ENCODE measurements around the gene NOL7. TPM values are rescaled to one million over a fixed set of nuclear protein-coding genes. Genes with fewer than 3 reads are reported as not detected.
A peak's percentile ranks its signal among the peaks of the same experiment; 100 is the strongest.

NOL7 gene
- polyA plus RNA-seq, 3 donors, result 22.7 to 58.5 (median 56.9) TPM

GRCh38 chr6:13643125-13643524 is 28.0 kb downstream of the NOL7 start:
- Mint-ChIP-seq H3K27ac (no peak overlapping the region), H3K36me3 (peaks cover 27 to 37% of the 10 kb centered on the region in 2 donors), H3K4me3 (no peak overlapping the region), H3K4me1 (peaks cover 19% of the 10 kb centered on the region), H3K27me3 (ENCODE audit: low read depth in 3 of 3) (no peaks in the 10 kb centered on the region), H3K9me3 (no peaks in the 10 kb centered on the region)
- Histone ChIP-seq H3K9me3 (replicated peaks in 1 of 2; ENCODE audit: control insufficient read depth in 1 of 2, insufficient read depth in 1 of 2, low read length in 2 of 2) (no peaks in the 10 kb centered on the region), H3K9ac (ENCODE audit: insufficient read depth, low read length, poor library complexity, severe bottlenecking) (no peak overlapping the region), H3K4me2 (replicated peaks; ENCODE audit: extremely low read depth, low read length, poor library complexity, severe bottlenecking) (no peak overlapping the region), H3K79me2 (ENCODE audit: insufficient read depth, low read length) (peaks cover 23% of the 10 kb centered on the region), H3K36me3 (replicated peaks in 1 of 2; ENCODE audit: control insufficient read depth in 1 of 2, insufficient read depth in 2 of 2, low read length in 2 of 2) (peaks cover 21 to 59% of the 10 kb centered on the region in 2 donors), H3K4me3 (replicated peaks in 1 of 3; ENCODE audit: low read depth in 2 of 3, low read length in 3 of 3) (no peak overlapping the region), H3K4me1 (ENCODE audit: control insufficient read depth in 1 of 2, insufficient read depth in 2 of 2, low read length in 2 of 2) (peaks cover 9 to 14% of the 10 kb centered on the region in 2 donors), H3K27me3 (ENCODE audit: control insufficient read depth in 2 of 2, insufficient read depth in 2 of 2, low read length in 2 of 2) (no peaks in the 10 kb centered on the region), H2AFZ (ENCODE audit: insufficient read depth, low read depth, low read length, poor library complexity, severe bottlenecking) (no peak overlapping the region), H4K20me1 (ENCODE audit: insufficient read depth, low read length) (no peaks in the 10 kb centered on the region), H3K27ac (ENCODE audit: low read depth in 1 of 2, low read length in 2 of 2) (no peak overlapping the region)
- WGBS (ENCODE audit: insufficient coverage), result no CpG with 5 or more reads among the region's 3 CpGs
- intact Hi-C loops (cut with micrococcal nuclease), result no loop called here
- DNase-seq, result no peak
- TF ChIP-seq CTCF (IDR thresholded peaks at IDR 0.05), result no peak

- no peak overlapping the region for H3K4me3 Mint-ChIP-seq
- DNase-seq, result no peak
- H3K79me2 ChIP-seq (ENCODE audit: insufficient read depth, low read length), result peaks cover 25% of the 10 kb centered on the region
- H3K27ac ChIP-seq (ENCODE audit: low read depth in 1 of 2, low read length in 2 of 2), result no peak overlapping the region
- H4K20me1 ChIP-seq (ENCODE audit: insufficient read depth, low read length), result peaks cover 4% of the 10 kb centered on the region
- peaks cover 0 to 3% (median 0%) of the 10 kb centered on the region in 7 donors for H3K9me3 Mint-ChIP-seq
- H3K4me1 ChIP-seq (ENCODE audit: control insufficient read depth in 1 of 2, insufficient read depth in 2 of 2, low read length in 2 of 2), result peaks cover 0 to 7% of the 10 kb centered on the region in 2 donors
- no peak overlapping the region for H2AFZ ChIP-seq (ENCODE audit: insufficient read depth, low read depth, low read length, poor library complexity, severe bottlenecking)
- TF ChIP-seq CTCF (IDR thresholded peaks at IDR 0.05), result no peak
- no peak overlapping the region for H3K4me2 ChIP-seq (replicated peaks; ENCODE audit: extremely low read depth, low read length, poor library complexity, severe bottlenecking)
- peak overlapping the region in 2 of 7 donors; percentile 6 to 18 for H3K27ac Mint-ChIP-seq
- no peak overlapping the region for H3K4me3 ChIP-seq (replicated peaks in 1 of 3; ENCODE audit: low read depth in 2 of 3, low read length in 3 of 3)
- peaks cover 11 to 41% of the 10 kb centered on the region in 2 donors for H3K36me3 ChIP-seq (replicated peaks in 1 of 2; ENCODE audit: control insufficient read depth in 1 of 2, insufficient read depth in 2 of 2, low read length in 2 of 2)
- peaks cover 6% of the 10 kb centered on the region for H3K4me1 Mint-ChIP-seq
- H3K36me3 Mint-ChIP-seq, result peaks cover 28 to 42% of the 10 kb centered on the region in 2 donors
- intact Hi-C loops (cut with micrococcal nuclease), result no loop called here
- no peaks in the 10 kb centered on the region for H3K27me3 Mint-ChIP-seq (ENCODE audit: low read depth in 3 of 3)
- H3K27me3 ChIP-seq (ENCODE audit: control insufficient read depth in 2 of 2, insufficient read depth in 2 of 2, low read length in 2 of 2), result no peaks in the 10 kb centered on the region
- H3K9me3 ChIP-seq (replicated peaks in 1 of 2; ENCODE audit: control insufficient read depth in 1 of 2, insufficient read depth in 1 of 2, low read length in 2 of 2), result no peaks in the 10 kb centered on the region
- no peak overlapping the region for H3K9ac ChIP-seq (ENCODE audit: insufficient read depth, low read length, poor library complexity, severe bottlenecking)
Measured at GRCh38 chr6:13648850-13649249, 33.7 kb downstream of the NOL7 start.

Measured in CD14-positive monocyte (primary cell).